Activated CD4-positive, CD25-positive, alpha-beta regulatory T cell (primary cell): ENCODE results near the gene KIF17.

Experiments used
- DNase-seq, 4 experiments: peaks; one replicate each; lab custom pipeline; 2025; lab: John Stamatoyannopoulos, UW

Gene KIF17

GRCh38 chr1:20717452-20718342 lies at the start of gene KIF17:
Gene KIF17, minus strand, starts transcription at chr1:20718007. Its CDS starts 301 bp downstream, at chr1:20717706.
- peak; percentile 28 to 45 (median 34) for DNase-seq

DNA sequence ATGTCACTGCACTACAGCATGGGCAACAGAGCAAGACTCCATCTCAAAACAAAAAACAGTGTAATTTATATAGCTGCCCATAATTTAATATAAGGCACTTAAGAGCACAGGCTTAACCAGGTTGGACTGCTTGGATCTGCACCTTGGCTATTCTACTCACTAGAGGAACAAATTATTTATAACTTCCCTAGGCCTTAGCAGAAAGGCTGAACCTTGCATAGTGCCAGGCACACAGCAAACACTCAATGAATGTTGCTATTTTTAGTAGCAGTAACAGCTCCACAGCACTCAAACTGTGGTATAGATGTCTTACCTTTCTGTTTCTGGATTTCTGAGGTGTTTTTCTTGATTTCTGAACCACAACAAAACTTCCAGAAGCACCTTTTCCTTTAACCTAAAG lies 49.5 kb upstream of the KIF17 start:
- DNase-seq: no peak

- DNase-seq: no peak
These were observed 45.6 kb upstream of the KIF17 start for GRCh38 chr1:20763417-20763816.

DNA sequence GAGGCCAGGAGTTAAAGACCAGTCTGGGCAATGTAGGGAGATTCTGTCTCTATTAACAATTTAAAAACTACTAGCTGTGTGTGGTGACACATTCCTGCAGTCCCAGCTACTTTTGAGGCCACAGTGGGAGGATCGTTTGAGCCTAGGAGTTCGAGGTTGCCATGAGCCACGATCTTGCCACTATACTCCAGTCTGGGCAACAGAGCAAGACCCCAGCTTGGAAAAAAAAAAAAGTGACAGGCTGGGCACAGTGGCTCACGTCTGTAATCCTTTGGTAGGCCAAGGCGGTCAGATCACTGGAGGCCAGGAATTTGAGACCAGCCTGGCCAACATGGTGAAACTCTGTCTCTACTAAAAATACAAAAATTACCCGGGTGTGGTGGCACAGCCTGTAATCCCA lies 42.5 kb upstream of the KIF17 start:
- DNase-seq: no peak

- no peak for DNase-seq
These were observed 35.8 kb upstream of the KIF17 start for GRCh38 chr1:20753589-20753988.

GRCh38 chr1:20751462-20751990 lies 33.7 kb upstream of the KIF17 start:
- DNase-seq: no peak

- DNase-seq: no peak
These were observed 24.9 kb upstream of the KIF17 start for GRCh38 chr1:20742671-20743070.

DNA sequence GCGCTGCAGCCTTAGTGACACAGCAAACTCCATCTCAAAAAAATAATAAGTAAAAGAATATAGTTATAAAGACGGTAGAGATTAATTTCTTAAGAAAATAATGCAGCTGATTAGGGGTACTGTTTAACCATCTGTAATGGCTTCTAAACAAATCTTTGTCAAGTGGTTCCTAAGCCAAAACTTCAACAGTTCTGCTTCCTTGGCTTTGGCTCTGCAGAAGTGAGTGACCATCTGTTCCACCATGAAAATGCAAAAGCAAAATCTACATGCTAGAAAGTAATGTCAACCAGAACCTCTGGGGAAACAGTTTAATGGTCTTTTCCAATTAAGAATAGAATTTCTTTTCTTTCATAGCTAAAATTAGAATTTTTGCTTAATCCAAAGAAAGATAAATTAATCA lies 23.0 kb upstream of the KIF17 start:
- no peak for DNase-seq

DNA sequence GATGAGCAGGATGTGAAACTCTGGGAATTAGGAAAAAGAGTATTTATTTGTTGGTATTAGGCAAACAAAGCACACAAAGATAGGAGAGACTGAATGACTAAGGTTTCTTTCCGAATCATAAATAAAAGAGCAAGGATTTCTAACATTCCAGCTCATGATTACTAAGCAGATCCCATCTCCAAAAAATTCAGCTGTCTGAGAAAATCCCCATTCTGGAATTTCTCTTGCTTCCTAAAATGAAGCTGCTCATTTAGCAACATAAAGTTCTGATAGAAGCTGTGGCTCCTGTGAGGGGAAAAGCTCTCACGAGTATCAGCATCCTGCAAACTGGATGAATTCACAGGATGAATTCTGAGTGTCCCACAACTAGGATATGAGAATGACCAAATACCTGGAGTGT lies 21.4 kb upstream of the KIF17 start:
- no peak for DNase-seq

DNA sequence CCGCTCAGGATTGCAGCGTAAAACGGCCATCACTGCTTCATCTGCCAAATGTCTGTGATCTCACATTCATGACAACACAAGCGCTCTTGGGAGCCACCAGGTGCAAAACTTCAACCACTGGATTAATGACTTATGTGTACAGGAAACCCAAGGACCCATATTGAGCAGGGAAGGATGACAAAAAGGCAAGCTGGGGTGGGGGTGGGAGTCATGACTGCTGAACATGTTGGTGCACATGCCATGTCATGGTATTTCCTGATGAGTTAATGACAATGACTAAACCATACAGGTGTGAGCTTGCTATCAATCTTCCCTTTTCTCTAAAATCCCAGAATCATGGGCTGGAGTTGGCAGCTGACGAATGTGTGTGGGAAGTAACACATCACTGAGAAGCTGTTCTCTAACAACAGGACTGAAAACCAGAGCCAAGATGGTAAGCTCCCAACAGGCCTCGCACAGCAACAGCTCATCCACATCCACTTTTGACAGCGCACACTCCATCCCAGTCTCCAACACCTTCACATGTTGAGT lies 17.8 kb upstream of the KIF17 start:
- no peak for DNase-seq

DNA sequence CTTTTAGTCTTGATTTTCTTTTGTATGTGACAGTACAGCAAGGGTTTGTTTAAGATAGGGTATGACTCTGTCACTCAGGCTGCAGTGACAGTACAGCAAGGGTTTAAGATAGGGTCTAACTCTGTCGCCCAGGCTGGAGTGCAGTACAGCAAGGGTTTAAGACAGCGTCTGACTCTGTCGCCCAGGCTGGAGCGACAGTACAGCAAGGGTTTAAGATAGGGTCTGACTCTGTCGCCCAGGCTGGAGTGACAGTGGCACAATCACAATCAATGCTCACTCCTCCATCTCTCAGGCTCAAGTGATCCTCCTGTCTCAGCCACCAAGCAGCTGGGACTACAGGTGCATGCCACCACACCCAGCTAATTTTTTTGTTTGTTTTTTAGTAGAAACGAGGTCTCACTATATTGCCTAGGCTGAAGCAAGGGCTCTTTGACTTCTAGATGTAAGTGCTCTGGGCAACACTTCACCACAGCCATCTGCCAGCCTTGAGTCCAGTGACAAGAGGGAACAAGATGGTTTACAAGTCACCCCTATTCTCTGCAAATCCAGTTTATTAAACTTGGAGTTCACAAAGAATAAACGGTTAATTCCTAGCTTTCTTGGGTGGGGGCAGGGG lies 15.7 kb upstream of the KIF17 start:
- no peak for DNase-seq

GRCh38 chr1:20732588-20733359 lies 15.0 kb upstream of the KIF17 start, which contains the start of gene SH2D5:
Gene SH2D5, minus strand, starts transcription at chr1:20732703. Its CDS starts 4,659 bp downstream, at chr1:20728044.
- peak; percentile 48 to 56 (median 52) for DNase-seq

GRCh38 chr1:20732071-20732587 lies 14.3 kb upstream of the KIF17 start:
- DNase-seq: peak; percentile 18 to 38 (median 32)

GRCh38 chr1:20731057-20731991 lies 13.5 kb upstream of the KIF17 start:
- DNase-seq: no peak

DNA sequence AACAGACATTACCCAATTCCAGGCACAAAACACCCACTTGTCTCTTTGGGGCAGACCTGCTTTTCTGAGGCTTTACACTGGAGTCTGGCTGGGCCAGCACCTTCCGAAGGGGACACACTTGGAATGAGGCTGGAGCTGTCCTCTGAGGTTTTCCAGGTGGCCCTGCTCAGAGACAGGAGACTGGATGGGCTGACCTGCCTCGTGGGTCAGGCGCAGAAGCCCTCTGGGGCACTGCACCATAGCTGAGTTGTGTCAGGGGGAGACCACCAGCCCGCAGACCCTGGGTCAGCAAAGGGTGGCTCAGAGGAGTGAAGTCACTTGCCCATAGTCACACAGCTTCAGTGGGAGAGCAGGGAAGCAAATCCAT lies 12.9 kb upstream of the KIF17 start:
- DNase-seq: no peak

DNA sequence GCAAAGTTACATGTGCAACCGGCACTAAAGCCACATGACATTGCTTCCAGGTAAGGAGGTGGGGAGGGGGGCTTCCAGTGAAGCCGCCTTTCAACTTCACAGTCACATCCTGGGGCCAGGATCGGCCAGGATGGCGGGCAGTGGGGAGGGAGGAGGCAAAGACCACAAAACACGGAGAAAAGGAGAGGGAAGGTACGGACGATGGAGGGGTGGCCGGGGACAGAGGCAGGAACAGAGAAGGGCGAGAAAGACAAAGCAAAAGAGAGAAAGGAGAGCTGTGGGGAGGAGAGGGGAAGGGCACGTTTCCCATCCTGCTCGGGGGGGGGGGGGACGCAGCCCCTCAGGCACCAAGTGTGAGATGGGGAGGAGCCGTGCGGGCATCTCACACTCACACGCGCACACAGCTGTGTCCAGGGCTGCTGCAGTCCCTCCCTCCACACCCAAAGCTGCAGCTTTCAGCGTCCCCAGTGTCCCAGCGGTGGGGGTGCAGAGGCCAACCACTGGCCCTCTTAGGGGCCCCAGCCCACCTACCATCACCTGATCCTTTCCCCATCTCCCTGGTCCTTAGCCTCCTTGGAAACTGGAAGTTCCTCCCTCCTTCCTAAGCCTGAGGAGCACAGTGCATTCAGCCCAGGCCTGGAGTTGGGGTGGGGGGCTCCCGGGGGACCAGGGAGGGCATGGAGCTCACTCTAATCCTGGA lies 12.3 kb upstream of the KIF17 start:
- DNase-seq: no peak

DNA sequence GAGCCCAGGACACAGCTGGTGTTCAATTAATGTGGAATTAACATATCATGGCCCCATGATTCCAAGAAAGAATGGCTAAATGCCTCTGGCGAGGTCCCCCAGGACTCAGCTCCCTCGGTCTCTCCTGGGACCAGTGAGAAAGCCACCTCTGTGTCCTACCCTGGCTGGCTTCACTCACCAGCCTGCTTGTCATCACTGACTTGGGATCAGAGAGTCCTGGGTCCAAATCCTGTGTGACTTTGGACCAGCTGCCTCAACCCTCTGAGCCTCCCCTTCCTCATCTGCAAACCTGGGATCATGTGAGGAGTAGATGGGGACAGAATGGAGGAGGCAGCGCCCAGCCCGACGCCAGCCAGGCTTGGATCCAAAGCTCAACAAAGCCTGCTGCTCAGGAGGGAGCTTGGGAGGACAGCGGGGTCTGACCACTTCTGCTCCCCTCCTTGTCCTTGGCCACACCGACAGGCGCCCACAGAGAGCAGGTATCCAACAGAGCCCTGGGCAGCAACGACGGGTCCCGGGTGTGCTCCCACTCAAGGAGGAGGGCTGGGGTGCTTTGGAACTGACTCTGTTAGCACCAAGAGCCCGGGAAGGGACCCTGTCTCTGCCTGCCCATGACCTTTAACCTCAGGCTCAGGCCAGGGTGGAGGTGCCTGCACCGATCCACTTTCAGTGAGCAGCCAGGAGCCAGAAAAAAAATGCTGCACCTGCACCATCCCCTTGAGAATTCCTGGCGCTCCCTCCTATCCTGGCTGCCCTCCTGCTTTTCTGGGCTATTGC lies 11.5 kb upstream of the KIF17 start:
- no peak for DNase-seq

DNA sequence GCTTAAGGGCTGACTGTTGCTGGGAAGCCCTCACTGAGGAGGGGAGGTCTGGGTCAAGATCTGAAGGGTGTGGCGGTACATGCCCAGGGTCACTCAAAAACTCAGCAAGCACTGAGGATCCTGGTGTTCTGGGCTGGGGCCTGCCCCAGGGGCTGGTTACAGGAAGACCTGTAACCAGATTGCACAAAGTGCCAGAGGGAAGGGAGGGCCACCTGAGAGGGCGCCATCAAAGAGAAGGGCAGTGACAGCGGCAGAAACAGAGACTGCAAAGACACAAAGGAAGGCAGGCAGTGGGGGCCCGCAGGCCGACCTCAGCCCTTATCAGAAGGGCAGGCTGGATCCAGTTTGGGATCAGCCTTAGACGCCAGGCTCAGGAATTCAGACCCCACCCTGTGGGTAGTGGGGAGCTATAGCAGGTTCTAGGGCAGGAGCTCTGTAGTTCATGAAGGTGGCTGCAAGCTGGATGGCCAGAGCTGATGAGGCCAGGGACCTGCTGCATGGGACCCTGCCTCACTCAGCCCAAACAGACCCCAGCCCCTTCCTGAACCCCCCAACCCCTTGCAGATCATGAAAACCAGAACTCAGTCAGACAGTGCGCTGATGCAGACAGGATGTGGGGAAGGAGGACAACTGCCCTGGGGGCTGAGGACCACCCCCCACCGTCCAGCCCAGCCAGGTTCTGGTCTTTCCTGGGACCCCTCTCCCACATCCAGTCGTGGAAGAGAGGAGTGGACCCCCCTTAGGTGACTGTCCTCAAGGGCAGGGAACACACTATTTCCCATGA lies 10.8 kb upstream of the KIF17 start:
- no peak for DNase-seq
